HG02623 (cell line): ENCODE results near the gene ZNF487.

ENCODE experiments used
- ATAC-seq: cut with Tn5 transposase; IDR thresholded peaks from one replicate; pipeline ENCODE4 v1.9.1; 2021; ENCODE audit warnings: moderate library complexity; ENCODE audit not compliant: unreplicated experiment

ZNF487 gene

GRCh38 chr10:43482319-43483078 is 45.6 kb downstream of the ZNF487 start:
- no peak for ATAC-seq

DNA sequence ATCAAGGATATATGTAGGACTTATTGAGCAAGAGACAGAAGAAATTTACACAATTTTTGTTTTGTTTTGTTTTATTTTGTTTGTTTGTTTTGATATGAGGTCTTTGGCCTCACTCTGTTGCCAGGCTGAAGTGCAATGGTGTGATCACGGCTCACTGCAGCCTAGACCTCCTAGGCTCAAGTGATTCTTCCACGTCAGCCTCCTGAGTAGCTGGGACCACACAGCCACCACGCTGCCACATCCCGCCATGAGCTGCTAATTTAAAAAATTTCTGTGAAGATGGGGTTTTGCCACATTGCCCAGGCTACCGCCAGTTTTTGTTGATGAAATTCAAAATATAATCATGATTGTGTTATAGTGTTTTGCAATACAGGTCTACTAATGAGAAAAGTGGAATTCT is 54.9 kb downstream of the ZNF487 start:
- no peak for ATAC-seq

DNA sequence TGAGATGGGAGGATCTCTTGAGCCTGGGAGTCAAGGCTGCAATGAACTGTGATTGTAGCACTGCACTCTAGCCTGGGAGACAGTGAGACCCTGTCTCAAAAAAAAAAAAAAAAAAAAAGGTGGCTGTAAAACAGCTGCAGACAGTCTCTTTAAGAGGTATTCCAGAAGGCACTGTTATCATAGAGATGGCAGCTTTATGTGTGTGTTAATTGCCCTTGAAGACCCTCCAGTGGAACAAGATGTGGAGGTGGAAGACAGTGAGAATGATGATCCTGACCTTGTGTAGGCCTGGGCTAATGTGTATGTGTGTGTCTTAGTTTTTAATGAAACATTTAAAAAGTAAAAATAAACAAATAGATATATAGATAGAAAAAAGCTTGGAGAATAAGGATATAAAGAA is 66.0 kb downstream of the ZNF487 start:
- no peak for ATAC-seq

DNA sequence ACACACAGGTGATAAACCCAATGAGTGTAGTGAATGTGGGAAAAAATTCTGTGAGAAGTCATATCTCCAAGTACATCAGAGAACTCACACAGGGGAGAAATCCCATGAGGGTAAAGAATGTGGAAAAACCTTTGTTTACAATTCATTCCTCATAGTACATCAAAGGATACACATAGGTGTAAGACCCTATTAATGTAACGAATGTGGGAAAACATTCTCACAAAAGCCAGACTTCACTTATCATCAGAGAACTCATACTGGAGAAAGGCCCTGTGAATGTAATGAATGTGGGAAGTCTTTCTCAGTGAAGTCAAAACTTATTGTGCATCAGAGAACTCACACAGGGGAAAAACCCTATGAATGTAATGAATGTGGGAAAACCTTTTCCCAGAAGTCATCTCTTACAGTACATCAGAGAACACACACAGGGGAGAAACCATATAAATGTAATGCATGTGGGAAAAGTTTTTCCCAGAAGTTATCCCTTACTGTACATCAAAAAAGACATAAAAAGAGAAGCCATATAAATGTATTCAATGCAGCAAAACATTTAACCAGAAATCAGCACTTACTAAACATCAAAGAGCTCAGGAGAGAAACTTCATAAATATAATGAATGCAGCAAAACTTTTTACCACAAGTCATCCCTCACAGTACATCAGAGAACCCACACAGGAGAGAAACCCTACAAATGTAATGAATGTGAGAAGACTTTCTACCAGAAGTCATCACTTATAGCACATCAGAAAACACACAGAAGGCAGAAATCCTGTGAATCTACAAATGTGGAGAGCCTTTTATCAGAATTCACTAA is 87.7 kb downstream of the ZNF487 start:
- ATAC-seq = no peak
